A673 (cell line): ENCODE measurements around the gene VSTM2L. TPM values are rescaled to one million over a fixed set of nuclear protein-coding genes. Genes with fewer than 3 reads are reported as not detected.

ENCODE experiments used
- BruUV-seq: library from RNA; stranded (reverse); fragments of 400-500 nt; replicated peaks from 2 replicates; lab custom pipeline; 2021; lab: Mats Ljungman, UMichigan
- CTCF ChIA-PET: fragments of 300-600 bp; sonication (Branson Sonifier 250); formaldehyde crosslinking; loops from one replicate; lab custom pipeline; 2022; ENCODE audit warnings: antibody characterized with exemption; lab: Charles Lee
- POLR2A ChIA-PET: fragments of 300-600 bp; sonication (Branson Sonifier 250); formaldehyde crosslinking; loops from one replicate; lab custom pipeline; 2022; ENCODE audit warnings: antibody characterized with exemption; ENCODE audit not compliant: low non-redundant PET; lab: Charles Lee
- DNase-seq: peaks from one replicate; pipeline ENCODE4 v3.0.0-alpha.2; 2015; ENCODE audit warnings: low spot score
- H3K27ac ChIP-seq: fragments of 200-600 bp; sonication (generic); 2 replicates; pipeline ENCODE4 v1.5.1; 2016; ENCODE audit warnings: mixed run types, low read depth, mild to moderate bottlenecking, mixed read lengths, antibody characterized with exemption, low read length; ENCODE audit not compliant: poor library complexity, severe bottlenecking
- H3K27me3 ChIP-seq: fragments of 200-600 bp; sonication (generic); replicated peaks from 2 replicates; pipeline ENCODE4 v1.6.1; 2017; ENCODE audit warnings: mixed run types, low read depth, mild to moderate bottlenecking, mixed read lengths, antibody characterized with exemption, low read length; ENCODE audit not compliant: insufficient read depth, poor library complexity
- H3K36me3 ChIP-seq: fragments of 200-600 bp; sonication (generic); 2 replicates; pipeline ENCODE4 v1.6.1; 2016; ENCODE audit warnings: mixed run types, mild to moderate bottlenecking, mixed read lengths, antibody characterized with exemption, low read length; ENCODE audit not compliant: insufficient read depth, poor library complexity, severe bottlenecking
- H3K4me1 ChIP-seq: fragments of 200-600 bp; sonication (generic); 2 replicates; pipeline ENCODE4 v1.6.1; 2017; ENCODE audit warnings: mixed run types, mild to moderate bottlenecking, mixed read lengths, antibody characterized with exemption, low read length; ENCODE audit not compliant: insufficient read depth, poor library complexity, severe bottlenecking
- H3K4me3 ChIP-seq: fragments of 200-600 bp; sonication (generic); 2 replicates; pipeline ENCODE4 v1.5.1; 2016; ENCODE audit warnings: low read depth, mixed run types, mild to moderate bottlenecking, mixed read lengths, low read length; ENCODE audit not compliant: poor library complexity, severe bottlenecking
- H3K9me3 ChIP-seq: fragments of 200-600 bp; sonication (generic); 2 replicates; pipeline ENCODE4 v1.6.1; 2016; ENCODE audit warnings: mixed run types, low read depth, mild to moderate bottlenecking, mixed read lengths, antibody characterized with exemption, low read length; ENCODE audit not compliant: poor library complexity, severe bottlenecking
- CTCF ChIP-seq: fragments of 300-800, 200-600 bp; sonication (generic); conservative IDR thresholded peaks from 2 replicates; pipeline ENCODE4 v1.5.1; 2017; ENCODE audit warnings: low read depth, mild to moderate bottlenecking, antibody characterized with exemption, low read length, moderate library complexity, mixed read lengths
- EZH2 ChIP-seq: fragments of 200-600 bp; sonication (generic); IDR thresholded peaks from 2 replicates; pipeline ENCODE4 v1.6.1; 2017; ENCODE audit warnings: borderline replicate concordance, low read depth, mild to moderate bottlenecking, mixed read lengths, antibody characterized with exemption, low read length; ENCODE audit not compliant: poor library complexity, severe bottlenecking
- intact Hi-C: fragments of 100-400 bp; cut with micrococcal nuclease; formaldehyde crosslinking; loops from one replicate; pipeline ENCODE4 v1.10.0; 2022; ENCODE audit not compliant: unreplicated experiment
- total RNA-seq: library from RNA; stranded (reverse); gene quantifications from 2 replicates; pipeline ENCODE4 v1.2.3, GENCODE V29; 2021

Gene VSTM2L
- total RNA-seq, 1 experiment from 2014 or later, result 23.3 TPM

- no peak overlapping the region for H3K27ac ChIP-seq
- ChIA-PET CTCF (interaction anchor here (0.6 kb wide), 1 partner anchor 115 kb away, joined by 3 read pairs; no protein-coding TSS in a partner anchor), POLR2A (no interaction called here)
- intact Hi-C loops, result no loop called here
- no peaks in the 10 kb centered on the region for H3K27me3 ChIP-seq
- BruUV-seq, result no TSS peak
- no peak for DNase-seq
- no peak overlapping the region for H3K4me3 ChIP-seq
- H3K4me1 ChIP-seq, result peaks cover 13% of the 10 kb centered on the region
- no peaks in the 10 kb centered on the region for H3K36me3 ChIP-seq
- H3K9me3 ChIP-seq, result no peaks in the 10 kb centered on the region
- TF ChIP-seq EZH2 (no peak), CTCF (no peak)
These were observed 27.3 kb upstream of the VSTM2L start for GRCh38 chr20:37875460-37876175.

- H3K9me3 ChIP-seq, result no peaks in the 10 kb centered on the region
- no peak overlapping the region for H3K4me3 ChIP-seq
- no TSS peak for BruUV-seq
- H3K27me3 ChIP-seq, result no peaks in the 10 kb centered on the region
- peaks cover 19% of the 10 kb centered on the region for H3K4me1 ChIP-seq
- ChIA-PET POLR2A (no interaction called here), CTCF (no interaction called here)
- no peak for DNase-seq
- no peak overlapping the region for H3K27ac ChIP-seq
- intact Hi-C loops, result no loop called here
- no peaks in the 10 kb centered on the region for H3K36me3 ChIP-seq
- no peak for TF ChIP-seq EZH2
- no peak for TF ChIP-seq CTCF
These were observed 26.1 kb upstream of the VSTM2L start for GRCh38 chr20:37876863-37877262.

GRCh38 chr20:37877832-37878772 lies 24.8 kb upstream of the VSTM2L start:
- H3K4me3 ChIP-seq, result no peak overlapping the region
- peaks cover 19% of the 10 kb centered on the region for H3K4me1 ChIP-seq
- intact Hi-C loops, result no loop called here
- POLR2A ChIA-PET, result no interaction called here
- no peaks in the 10 kb centered on the region for H3K9me3 ChIP-seq
- H3K27ac ChIP-seq, result no peak overlapping the region
- H3K27me3 ChIP-seq, result no peaks in the 10 kb centered on the region
- TF ChIP-seq EZH2, result no peak
- no peak for TF ChIP-seq CTCF
- DNase-seq, result no peak
- BruUV-seq, result no TSS peak
- CTCF ChIA-PET, result no interaction called here
- H3K36me3 ChIP-seq, result no peaks in the 10 kb centered on the region
